Glomerular visceral epithelial cell (primary cell): ENCODE results near the gene PTGS1.
"Not testable (repeated sequence)": the region's sequence is repeated elsewhere in the genome, so short reads cannot be mapped to it uniquely, and the experiment has no call there.

Experiments used
- DNase-seq: peaks from one replicate; pipeline ENCODE4 v3.0.0-alpha.2; 2016; ENCODE audit errors: extremely low spot score

The PTGS1 gene

DNA sequence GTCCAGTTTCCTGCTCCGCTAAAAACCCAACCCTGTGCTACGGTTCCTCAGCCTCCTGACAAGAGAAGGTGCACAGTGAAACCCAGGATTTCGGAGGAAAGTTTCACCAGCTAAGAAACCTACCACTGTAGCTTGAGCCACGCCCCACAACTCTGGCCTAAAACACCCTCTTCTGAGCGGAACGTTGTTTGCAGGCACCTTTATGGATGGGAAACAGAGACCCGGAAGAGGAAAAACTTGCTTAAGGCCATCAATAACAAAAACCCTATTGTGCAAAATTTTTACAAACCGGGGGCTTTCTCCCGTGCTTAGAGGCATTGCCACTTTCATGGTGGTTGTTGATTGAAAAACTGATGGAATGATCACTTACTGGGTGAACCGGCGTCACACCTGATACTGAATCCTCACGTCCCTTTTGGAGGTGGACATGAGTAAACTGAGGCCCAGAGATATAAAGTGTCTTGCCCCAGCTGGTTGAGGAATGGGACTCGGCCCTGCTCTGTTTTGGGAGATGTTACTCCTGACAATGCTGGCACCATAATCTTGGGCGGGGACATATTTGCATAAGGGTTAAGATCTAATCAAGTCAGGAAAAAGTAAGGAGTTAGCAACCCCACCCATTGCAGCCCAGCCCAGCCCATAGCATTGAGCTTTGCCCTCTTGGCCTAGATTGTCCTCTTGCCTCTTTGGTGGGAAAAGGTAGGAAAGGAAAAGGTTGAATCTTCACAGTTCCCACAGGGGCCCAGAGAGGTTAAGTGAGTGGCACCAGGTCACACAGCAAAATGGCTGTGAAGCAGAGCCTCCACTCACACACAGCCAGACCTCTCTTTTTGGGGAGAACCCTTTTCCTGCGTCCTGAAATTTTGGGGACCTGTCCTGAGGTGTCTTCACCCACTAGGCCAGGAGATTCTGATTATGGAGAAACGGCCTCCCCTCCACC is 23.2 kb upstream of the PTGS1 start:
- no peak for DNase-seq

DNA sequence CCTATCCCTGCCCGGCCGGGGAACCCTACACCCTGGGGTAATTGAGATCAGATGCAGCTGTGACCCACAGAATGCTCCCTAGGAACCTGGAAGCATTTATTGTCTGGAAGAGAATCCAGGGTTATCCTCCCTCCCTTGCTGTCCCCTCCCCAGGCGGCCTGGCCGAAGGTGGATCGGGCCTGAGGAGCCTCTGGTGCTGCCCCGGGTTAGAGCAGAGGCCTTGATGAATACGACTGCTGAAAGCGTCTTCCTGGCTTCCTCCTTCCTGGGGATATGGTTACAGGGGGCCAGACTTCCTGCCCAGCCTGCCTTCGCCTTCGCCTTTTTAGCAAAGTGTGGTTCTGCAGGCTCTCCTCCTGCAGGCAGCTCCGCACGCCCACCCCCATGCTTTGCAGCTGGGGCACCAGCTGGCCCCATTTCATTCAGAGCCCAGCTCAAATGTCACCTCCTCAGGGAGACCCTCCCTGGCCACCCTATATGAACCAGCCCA is 22.5 kb upstream of the PTGS1 start:
- DNase-seq, result no peak

DNA sequence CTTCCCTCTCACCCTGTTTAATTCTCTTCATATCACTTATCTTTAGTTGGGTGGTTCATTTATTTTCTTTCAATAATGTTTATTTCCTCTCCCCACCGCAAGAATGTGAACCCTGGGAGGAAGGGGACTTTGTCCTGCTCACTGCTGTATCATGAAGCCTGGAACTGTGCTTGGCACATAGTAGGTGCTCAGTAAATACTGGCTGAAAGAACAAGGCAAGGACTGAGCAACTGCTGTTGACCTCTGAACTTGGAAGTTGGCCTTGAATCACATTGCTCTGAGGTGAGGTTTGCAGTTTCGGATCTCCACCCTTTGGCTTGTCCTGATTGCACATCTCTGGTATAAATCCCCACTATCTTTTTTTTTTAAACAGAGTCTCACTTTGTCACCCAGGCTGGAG is 22.0 kb upstream of the PTGS1 start:
- no peak for DNase-seq

DNA sequence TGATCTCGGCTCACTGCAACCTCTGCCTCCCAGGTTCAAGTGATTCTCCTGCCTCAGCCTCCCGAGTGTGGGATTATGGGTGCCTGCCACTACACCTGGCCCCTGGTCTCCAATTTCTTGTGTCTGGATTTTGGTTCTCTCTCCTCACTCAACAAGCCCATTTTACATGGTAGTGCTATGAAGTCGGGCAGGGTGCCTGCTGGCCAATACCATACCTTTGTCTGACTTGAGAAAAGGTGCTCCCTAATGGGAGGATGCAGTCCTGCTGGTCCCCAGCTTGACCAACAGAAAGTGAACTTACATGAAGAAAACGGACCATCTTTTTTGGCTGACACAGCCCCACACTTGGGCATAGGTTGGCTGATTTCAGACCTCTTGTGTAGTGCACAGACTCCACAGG is 21.6 kb upstream of the PTGS1 start:
- no peak for DNase-seq

DNA sequence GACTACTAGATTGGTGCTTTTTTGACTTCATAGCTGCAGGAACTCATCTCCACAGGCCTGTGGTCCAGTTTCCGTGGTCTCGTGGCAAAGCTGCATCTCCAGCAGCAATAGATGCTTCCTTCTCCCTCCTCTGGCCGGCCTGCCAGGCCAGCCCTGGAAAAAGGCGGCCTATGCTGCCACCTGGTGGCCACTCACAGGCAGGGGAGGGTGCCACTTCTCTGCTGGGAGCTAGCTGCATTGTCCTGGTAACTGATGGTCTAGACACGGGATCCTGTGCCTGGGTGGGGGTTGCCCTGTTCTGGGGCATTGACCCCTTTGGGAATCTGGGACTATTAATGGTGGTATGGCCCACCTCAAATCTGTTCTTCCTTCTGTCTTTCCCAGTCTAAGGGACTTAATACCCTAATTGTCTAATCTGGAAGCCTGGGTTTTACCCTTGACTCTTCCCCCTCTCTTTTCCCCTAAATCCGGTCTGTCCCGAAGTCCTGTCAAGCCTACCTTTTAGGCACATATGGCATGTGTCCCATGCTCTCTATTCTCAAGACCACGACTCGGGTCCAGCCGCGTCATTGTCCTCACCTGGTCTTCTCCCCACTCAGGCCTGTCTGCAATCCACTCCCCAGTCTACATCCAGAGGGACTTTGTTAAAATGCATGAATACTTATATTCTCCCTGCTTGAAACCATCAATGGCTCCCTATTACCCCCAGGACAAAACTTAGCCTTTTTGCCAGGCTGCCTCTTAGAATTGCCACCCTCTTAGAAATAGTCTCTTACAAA is 20.1 kb upstream of the PTGS1 start:
- peak; percentile 76 for DNase-seq

DNA sequence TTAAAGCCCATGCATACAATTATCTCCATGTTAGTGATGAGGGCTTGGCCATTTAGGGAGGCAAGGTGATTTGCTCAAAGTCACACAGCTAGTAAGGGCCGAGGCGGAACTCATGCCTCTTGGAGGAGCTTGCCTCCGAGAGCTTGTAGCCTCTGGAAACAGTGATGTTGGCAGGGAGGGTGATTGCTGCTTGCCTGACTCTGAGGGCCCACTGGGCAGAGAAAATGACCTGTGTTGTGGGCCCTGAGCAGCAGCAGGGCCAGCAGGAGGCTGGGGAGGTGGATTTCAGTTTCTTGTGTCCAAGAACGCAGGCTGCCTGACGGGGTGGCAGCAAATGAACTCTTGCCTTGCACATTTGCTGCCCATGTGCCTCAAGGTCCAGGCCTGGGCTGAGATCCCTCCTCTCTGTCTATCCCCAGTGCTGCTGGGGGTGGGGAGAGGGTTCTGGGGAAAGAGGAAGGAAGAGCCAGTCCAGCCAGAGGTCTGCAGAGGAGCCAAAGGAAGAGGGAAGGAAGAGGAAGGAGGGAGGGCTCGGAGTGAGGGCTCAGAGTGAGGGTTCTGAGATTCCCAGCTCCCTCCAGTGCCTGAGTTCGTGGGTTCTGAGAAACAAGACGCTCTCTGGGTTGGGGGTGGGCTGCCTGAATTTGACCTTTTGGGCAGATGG is 16.2 kb upstream of the PTGS1 start:
- no peak for DNase-seq

DNA sequence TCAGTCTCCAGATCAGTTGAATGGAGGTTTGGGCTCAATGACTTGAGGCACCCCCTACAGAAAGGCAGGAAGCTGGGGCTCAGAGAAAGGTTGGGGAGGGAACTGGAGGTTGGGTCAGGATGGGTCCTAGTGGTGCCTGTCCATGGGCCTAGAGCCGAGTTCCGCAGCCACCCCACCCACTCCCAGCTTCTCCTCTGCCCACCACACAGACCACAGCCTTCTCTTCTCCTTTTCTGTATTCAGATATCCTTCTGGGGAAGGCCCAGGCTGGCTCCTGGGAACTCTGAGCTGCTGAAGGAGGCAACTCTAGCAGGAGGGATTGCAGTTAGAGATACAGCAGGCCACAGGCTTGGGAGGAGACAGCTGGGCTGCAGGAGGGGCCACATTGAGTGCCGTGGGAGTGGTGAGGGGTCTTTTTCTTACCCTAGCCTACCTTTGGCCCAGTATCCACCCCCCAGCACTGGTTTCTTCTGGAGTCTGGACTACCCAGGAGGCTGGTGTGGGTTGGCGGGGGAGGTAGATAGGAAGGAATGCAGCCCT is 15.4 kb upstream of the PTGS1 start:
- DNase-seq, result no peak

DNA sequence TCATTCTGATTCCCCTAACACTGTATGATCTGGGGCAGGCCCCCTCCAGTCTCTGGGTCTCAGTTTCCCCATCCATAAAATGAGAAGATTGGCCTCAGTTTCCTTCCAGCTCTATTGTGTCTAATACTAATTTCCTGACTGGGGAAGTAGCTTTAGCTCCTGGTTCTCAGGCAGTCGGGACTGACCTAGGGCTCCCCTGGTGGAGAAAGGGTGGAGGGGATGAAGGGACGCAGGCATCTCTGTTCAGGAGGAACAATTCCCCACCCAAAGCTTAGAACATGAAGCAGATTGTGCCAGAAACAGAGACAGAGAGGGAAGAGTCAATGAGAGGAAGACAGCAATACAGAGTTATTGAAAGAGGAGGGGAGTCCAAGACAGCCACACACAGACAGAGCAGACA is 14.2 kb upstream of the PTGS1 start:
- DNase-seq, result no peak

DNA sequence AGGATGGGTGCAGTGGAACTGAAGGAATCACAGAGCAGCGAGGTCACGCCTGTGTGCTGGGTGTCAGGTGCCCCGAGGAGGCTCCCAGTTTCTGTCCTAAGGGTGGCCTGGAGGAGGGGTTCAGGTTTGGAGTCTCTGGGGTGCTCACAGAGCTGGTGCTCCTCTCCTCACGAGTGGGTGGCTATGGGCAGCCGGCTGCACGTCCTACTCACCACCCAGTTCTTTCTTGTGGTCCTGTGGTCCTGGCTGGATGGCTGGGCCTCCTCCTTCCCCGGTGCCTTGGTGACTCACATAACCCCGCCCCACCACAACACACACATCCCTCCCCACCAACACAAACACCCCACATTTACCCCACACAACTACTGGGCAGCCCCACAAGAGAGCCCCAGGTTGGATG is 9.9 kb upstream of the PTGS1 start:
- DNase-seq, result peak; percentile 64

DNA sequence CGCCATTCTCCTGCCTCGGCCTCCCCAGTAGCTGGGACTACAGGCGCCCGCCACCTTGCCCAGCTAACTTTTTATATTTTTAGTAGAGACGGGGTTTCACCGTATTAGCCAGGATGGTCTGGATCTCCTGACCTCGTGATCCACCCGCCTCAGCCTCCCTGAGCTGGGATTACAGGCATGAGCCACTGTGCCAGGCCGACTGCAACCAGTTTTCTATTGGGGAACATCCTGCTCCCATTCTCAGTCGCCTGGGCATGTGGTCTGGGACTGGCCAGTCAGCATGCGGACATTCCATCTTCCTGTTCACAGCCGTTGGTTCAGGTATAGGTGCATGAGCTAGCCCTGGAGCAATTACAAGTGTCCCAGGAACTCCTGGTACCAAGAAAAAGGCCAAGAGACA is 7.7 kb upstream of the PTGS1 start:
- DNase-seq, result not testable (repeated sequence)

DNA sequence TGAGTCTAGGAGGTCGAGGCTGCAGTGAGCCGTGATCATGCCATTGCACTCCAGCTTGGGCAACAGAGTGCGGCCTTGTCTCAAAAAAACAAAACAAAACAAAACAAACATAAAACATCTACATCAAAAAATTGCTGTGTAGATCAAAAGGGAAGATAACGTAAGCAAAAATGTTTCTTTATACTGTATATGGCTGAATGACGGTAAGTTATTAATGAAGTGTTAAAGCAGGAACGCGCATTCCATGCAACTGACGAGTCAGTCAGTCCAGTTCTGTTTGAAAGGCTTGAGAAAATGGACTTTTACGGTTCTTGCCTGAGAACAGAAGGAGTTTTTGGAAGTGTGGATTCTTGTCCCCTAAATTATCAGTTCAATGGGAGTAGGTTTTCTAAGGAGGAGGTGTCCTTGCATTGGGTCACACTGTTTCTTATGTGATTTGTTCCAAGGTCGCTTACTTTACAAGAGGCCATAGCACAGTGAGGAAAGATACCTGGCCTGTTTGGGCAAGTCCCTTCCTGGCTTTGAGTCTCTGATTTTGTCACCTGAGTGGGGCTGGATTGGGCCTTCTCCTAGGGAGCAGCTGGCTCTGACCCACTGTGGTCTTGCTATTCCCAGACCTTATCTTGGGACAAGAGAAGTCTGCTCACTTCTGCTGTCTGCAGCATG is 6.6 kb upstream of the PTGS1 start:
- DNase-seq, result no peak

DNA sequence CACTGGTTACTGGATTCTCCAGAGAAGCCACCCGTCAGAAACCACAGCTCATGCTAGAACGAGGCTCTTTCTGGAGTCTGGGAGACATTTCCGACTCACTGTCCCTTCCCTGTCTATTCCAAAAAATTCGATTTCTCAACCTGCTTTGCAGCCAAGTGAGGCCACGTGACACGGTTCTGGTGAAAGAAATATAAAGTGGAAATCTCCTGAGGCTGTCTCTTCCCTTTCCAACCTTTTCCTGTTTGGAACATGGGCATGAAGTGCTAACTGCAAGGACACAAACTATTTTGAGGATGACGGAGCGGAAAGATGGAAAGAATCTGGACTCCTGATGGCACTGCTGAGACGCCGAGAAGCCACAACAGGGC is 6.1 kb upstream of the PTGS1 start:
- DNase-seq, result no peak

DNA sequence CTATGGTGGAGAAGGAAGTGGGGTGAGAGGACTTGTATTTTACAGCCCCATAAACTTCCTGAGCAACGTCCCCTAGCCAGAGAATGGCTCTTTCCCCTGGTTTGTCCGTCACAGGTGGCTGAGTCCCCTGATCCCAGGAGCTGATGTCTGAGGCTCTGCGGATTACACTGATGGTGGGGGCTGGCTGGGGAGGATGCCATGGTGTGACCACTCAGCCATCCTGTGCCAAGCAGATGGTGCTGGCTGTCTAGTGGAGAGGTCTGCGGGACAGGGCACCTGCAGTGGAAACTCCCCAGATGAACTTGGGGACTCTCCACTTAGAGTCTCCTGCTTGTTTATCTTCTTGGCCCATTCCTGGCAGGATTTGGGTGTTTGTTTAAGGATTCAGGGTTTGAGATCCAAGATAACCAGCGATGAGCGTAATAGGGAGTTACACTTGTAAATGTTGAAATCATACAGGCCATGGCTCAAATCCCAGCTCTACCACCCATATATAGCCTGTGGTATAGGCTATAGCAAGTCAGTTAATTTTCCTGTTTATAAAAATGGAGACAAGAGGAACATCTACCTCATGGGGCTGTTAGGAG is 4.7 kb upstream of the PTGS1 start:
- DNase-seq, result no peak

DNA sequence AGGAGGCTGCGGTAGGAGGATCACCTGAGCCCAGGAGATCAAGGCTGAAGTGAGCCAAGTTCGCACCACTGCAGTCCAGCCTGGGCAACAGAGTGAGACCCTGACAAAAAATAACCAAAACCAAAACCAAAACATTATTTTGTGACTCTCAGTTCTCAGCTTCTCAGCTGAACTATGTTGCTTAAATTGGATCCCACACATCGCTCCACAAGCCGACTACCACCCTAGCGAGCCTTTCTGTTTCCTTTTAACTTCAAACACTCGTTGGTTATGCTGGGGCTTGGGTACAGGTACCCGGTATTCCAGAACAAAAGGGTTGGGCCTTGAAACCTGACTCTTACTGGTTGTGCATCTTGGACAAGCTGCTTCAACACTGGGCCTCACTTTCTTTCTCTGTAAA is 3.8 kb upstream of the PTGS1 start:
- no peak for DNase-seq

DNA sequence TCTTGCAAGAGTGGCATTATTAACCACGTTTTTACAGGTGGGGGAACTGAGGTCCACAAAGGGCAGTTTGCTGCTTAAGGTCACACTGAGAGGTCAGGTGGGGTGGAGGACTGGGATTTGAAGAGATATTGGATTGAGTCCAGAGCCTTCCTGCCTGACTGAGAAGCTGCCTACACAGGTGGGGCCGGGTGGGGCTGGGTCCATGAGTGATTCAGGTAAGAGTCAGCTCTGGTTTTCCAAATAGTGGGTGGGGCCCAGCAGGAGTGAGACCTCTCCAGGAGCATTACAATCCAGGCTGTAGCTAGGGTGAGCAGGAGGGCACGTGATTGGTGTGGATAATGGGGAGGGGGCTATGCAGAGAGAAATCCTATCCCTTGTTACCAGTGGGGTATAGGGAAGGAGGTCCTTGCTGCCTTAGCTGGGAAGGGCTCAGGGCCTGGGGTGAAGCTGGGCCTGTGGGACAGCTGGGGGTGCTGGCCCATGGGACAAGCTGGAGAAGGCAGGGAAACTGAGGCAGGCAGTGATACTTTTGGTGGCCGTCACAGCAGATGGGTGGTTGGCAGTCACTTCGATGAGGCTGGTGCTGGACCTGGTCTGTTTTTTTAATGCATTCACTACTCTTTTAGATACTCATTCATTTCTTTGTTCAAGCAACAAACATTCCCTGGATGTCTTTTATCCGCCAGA is 2.9 kb upstream of the PTGS1 start:
- no peak for DNase-seq

DNA sequence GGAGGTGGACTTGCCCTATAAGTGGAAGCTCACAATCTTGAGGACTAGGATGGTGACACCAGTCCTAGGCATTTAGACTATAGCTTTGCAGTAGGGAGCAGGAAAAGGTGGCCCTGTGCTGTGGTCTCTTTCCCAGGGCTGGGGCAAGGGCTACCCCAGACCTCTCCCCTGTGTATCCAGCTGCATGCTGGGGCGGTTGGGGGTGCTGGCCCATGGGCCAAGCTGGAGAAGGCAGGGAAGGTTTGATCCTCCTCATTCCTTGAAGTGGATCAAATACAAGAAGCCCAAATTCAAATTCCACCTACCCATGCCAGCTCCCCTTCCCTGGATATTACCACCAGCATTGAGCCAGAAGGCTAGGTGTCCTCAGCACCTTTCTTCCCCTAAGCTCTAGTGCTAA is 2.2 kb upstream of the PTGS1 start:
- no peak for DNase-seq

DNA sequence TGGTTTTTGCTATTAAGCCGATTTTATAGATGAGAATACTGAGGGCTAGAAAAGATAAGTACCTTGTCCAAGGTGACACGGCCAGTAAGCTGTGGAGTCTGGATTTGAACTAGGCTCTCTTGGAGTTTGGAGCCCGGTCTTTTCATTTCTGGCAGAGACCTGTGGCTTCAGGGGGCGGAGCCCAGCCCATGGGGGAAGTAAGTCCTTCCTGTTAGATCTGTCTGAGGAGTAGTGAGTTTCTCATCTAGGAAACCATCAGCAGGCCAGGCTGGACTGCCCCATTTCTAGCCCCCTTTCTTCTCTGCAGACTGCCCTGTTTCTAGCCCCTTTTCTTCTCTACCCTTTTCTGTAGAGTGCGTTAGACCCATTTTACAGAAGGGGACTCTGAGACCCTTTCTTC is 521 bp upstream of the PTGS1 start:
- DNase-seq, result no peak

DNA sequence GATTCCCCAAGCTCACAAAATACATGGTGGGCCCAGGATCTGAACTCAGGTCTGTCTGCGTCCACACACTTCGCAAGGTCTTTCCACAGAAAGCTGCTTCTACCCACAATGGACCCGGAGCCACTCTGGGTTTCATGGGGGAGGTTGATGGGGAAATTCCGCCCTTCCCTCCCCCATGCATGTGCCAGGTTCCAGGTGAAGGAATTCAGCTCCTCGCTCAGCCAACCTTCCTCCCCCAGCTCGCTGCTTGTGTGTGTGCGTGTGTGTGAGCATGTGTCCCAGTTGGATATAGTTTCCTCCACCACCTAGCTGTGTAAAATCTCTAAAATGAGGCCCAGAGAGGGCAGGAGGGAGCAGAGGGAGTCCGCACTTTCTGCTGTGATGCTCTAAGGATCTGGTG is 1.0 kb downstream of the PTGS1 start:
- DNase-seq, result no peak

DNA sequence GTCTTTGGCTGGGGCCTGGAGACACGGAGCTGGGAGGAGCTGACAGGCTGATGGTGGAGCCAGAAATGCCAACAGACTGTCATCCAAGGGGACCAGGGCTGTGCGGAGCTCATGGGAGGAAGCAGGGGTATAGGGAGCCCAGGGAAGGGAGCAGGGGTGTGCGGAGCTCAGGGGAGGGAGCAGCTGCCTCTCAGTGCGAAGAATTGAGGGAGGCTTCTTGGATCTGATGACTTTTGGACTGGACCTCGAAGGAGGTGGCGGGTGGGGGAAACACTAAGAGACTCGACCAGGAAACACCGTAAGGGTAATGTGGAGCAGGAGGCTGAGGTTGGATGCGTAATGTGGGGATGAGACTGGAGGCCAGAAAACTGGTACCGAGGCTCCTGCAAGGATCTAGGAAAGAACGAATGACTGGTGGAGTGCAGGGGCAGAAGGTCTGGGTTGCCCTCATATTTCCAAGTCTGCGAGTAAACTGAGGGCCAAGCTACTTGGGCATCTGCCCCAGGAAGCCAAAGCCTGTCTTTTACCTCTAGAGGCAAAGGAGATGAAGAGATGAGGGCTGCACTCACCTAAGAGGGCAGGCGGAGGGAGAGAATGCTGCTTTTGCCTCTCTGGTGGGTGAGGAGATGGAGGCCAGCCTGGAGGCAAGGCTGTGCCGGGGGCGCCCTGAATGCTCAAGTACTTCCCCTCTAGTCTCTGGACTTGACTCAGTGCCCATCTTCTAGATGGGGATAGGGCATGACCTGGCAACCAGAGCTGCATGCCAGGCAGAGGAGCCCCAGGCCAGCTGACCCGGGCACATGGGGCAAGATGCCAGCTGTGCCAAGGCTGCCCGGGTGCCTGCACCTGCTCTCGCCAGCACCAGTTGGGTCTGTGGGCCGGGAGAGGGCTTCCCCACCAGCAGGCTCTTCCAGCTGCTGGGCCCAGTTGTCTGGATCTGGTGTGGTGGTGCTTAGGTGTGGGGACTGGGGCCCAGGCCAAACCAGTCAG is 2.3 kb downstream of the PTGS1 start:
- no peak for DNase-seq
